Measurements from ENCODE around the gene SERPINF2.
A peak's percentile ranks its signal among the peaks of the same experiment; 100 is the strongest.

Gene SERPINF2

GRCh38 chr17:1716076-1716911 is 26.4 kb upstream of the SERPINF2 start:
- DNase-seq (ENCODE audit: low spot score) = peak; percentile 98

- peak; percentile 95 for DNase-seq (ENCODE audit: low spot score)
Observed at GRCh38 chr17:1716912-1717695, 25.6 kb upstream of the SERPINF2 start.

- DNase-seq (ENCODE audit: low spot score) = no peak
Observed at GRCh38 chr17:1718362-1719165, 24.1 kb upstream of the SERPINF2 start.

GRCh38 chr17:1720856-1721386 is 21.8 kb upstream of the SERPINF2 start:
- peak; percentile 64 for DNase-seq (ENCODE audit: low spot score)

GRCh38 chr17:1722022-1722421 is 20.6 kb upstream of the SERPINF2 start:
- DNase-seq (ENCODE audit: low spot score) = peak; percentile 21

GRCh38 chr17:1724351-1724868 is 18.3 kb upstream of the SERPINF2 start, which contains the start of gene WDR81:
Gene WDR81 (plus strand): TSS chr17:1724704. CDS start chr17:1724960, 256 bp downstream.
- DNase-seq (ENCODE audit: low spot score) = peak; percentile 74

GRCh38 chr17:1724869-1725641 is 17.6 kb upstream of the SERPINF2 start:
- DNase-seq (ENCODE audit: low spot score) = peak; percentile 9

- no peak for DNase-seq (ENCODE audit: low spot score)
Observed at GRCh38 chr17:1725642-1726511, 16.8 kb upstream of the SERPINF2 start.

GRCh38 chr17:1726626-1727257 is 15.9 kb upstream of the SERPINF2 start:
- no peak for DNase-seq (ENCODE audit: low spot score)

GRCh38 chr17:1727258-1727789 is 15.3 kb upstream of the SERPINF2 start:
- DNase-seq (ENCODE audit: low spot score) = no peak

- no peak for DNase-seq (ENCODE audit: low spot score)
Observed at GRCh38 chr17:1727876-1728630, 14.6 kb upstream of the SERPINF2 start.

- DNase-seq (ENCODE audit: low spot score) = no peak
Observed at GRCh38 chr17:1729966-1730325, 12.7 kb upstream of the SERPINF2 start.

GRCh38 chr17:1730326-1731193 is 12.1 kb upstream of the SERPINF2 start:
- DNase-seq (ENCODE audit: low spot score) = no peak

GRCh38 chr17:1731194-1731506 is 11.5 kb upstream of the SERPINF2 start:
- no peak for DNase-seq (ENCODE audit: low spot score)

- no peak for DNase-seq (ENCODE audit: low spot score)
Observed at GRCh38 chr17:1732241-1732832, 10.3 kb upstream of the SERPINF2 start.

- no peak for DNase-seq (ENCODE audit: low spot score)
Observed at GRCh38 chr17:1732833-1733321, 9.8 kb upstream of the SERPINF2 start.

GRCh38 chr17:1733759-1734158 is 8.9 kb upstream of the SERPINF2 start:
- DNase-seq (ENCODE audit: low spot score) = no peak
